GM15510 (cell line): ENCODE data around the gene LRRC23.
A peak's percentile ranks its signal among the peaks of the same experiment; 100 is the strongest.

Source experiments
- POLR2A ChIP-seq: IDR thresholded peaks from 3 replicates; pipeline ENCODE4 v1.6.1; 2011; ENCODE audit warnings: borderline replicate concordance; ENCODE audit not compliant: insufficient read length; ENCODE audit errors: extremely low read depth

The LRRC23 gene

GRCh38 chr12:6896846-6897435, 7.7 kb upstream of the LRRC23 start:
- no peak for TF ChIP-seq POLR2A

- no peak for TF ChIP-seq POLR2A
Observed at GRCh38 chr12:6899427-6899826, 5.2 kb upstream of the LRRC23 start.

- no peak for TF ChIP-seq POLR2A
Observed at GRCh38 chr12:6899837-6900519, 4.6 kb upstream of the LRRC23 start.

- no peak for TF ChIP-seq POLR2A
Observed at GRCh38 chr12:6902448-6902847, 2.2 kb upstream of the LRRC23 start.

GRCh38 chr12:6903722-6904121, 900 bp upstream of the LRRC23 start:
- no peak for TF ChIP-seq POLR2A

- TF ChIP-seq POLR2A = no peak
Observed at GRCh38 chr12:6905414-6906040, 905 bp downstream of the LRRC23 start.

GRCh38 chr12:6909421-6910145, 5.0 kb downstream of the LRRC23 start:
- no peak for TF ChIP-seq POLR2A

GRCh38 chr12:6912164-6912935, 7.7 kb downstream of the LRRC23 start:
- no peak for TF ChIP-seq POLR2A

GRCh38 chr12:6914246-6914946, 9.8 kb downstream of the LRRC23 start, which contains the start of gene ENO2:
TSS of gene ENO2 (plus strand) at chr12:6914580. CDS start at chr12:6915833, 1,253 bp downstream.
- TF ChIP-seq POLR2A = peak; percentile 55

GRCh38 chr12:6914947-6915788, 10.5 kb downstream of the LRRC23 start:
- TF ChIP-seq POLR2A = no peak

- no peak for TF ChIP-seq POLR2A
Observed at GRCh38 chr12:6915789-6916285, 11.2 kb downstream of the LRRC23 start.

- no peak for TF ChIP-seq POLR2A
Observed at GRCh38 chr12:6916426-6917200, 12.0 kb downstream of the LRRC23 start.
